Measurements from ENCODE around the gene KCNIP3.
"Not testable (repeated sequence)": the region's sequence is repeated elsewhere in the genome, so short reads cannot be mapped to it uniquely, and the experiment has no call there.

KCNIP3 gene

GRCh38 chr2:95361216-95361980 lies 64.3 kb downstream of the KCNIP3 start:
- DNase-seq (ENCODE audit: low read depth, low spot score): no peak

DNA sequence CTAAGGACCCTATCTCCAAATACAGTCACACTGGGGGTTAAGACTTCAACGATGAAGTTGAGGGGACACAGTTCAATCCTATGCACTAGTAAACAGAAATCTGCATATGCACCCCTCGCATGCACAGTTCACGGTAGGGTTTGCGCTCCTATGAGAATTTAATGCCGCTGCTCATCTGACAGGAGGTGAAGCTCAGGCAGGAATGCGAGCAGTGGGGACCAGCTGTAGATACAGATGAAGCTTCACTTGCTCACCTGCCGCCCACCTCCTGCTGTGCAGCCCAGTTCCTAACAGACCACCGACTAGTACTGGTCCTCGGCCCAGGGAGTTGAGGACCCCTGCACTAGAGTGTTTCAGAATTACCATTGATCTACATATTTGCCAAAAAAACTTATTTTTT lies 65.3 kb downstream of the KCNIP3 start:
- DNase-seq (ENCODE audit: low read depth, low spot score): no peak

GRCh38 chr2:95366514-95366913 lies 69.4 kb downstream of the KCNIP3 start:
- no peak for DNase-seq (ENCODE audit: low read depth, low spot score)

GRCh38 chr2:95372216-95372829 lies 75.2 kb downstream of the KCNIP3 start:
- DNase-seq (ENCODE audit: low read depth, low spot score): no peak

- DNase-seq (ENCODE audit: low read depth, low spot score): no peak
Measured at GRCh38 chr2:95372845-95373244, 75.7 kb downstream of the KCNIP3 start.

DNA sequence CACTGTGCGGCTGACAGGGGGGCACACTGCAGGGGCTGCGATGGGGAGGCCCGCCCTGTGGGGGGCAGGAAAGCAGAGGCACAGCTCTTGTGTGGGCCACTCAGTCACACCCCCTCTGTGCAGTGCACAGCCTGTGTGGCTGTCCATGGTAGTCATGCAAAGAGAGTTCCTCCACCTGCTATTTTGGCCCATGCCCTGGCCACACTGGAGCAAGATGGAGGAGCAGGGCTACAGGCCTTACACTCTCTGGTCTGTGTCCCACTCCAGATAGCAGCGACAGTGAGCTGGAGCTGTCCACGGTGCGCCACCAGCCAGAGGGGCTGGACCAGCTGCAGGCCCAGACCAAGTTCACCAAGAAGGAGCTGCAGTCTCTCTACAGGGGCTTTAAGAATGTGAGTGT lies 76.9 kb downstream of the KCNIP3 start:
- DNase-seq (ENCODE audit: low read depth, low spot score): no peak

- DNase-seq (ENCODE audit: low read depth, low spot score): no peak
Measured at GRCh38 chr2:95374451-95374920, 77.3 kb downstream of the KCNIP3 start.

DNA sequence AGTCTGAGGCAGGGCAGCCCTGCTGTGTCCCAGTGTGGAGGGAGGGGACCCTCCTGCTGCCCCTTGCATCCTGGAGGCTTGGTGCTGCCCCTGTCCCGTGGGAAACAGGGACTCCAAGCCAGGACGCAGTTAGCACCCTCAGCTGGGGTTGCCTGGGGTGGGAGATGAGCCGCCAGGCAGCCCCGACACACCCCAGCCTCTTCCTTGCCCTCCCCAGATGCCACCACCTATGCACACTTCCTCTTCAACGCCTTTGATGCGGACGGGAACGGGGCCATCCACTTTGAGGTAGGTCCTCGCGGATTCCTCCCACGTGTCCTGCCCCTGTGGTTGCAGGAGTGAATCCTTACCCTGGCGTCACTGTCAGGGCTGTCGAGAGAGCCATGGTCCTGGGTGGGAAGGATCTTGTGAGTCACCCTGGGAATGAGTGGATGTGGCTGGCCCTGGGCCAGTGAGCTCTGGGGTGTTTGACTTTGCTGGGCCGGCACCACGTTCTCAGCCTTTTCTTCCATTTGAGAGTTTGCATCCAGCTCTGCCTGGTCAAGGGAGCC lies 77.8 kb downstream of the KCNIP3 start:
- DNase-seq (ENCODE audit: low read depth, low spot score): no peak

GRCh38 chr2:95375532-95376150 lies 78.5 kb downstream of the KCNIP3 start:
- DNase-seq (ENCODE audit: low read depth, low spot score): no peak

- DNase-seq (ENCODE audit: low read depth, low spot score): no peak
Measured at GRCh38 chr2:95376311-95377215, 79.4 kb downstream of the KCNIP3 start.

DNA sequence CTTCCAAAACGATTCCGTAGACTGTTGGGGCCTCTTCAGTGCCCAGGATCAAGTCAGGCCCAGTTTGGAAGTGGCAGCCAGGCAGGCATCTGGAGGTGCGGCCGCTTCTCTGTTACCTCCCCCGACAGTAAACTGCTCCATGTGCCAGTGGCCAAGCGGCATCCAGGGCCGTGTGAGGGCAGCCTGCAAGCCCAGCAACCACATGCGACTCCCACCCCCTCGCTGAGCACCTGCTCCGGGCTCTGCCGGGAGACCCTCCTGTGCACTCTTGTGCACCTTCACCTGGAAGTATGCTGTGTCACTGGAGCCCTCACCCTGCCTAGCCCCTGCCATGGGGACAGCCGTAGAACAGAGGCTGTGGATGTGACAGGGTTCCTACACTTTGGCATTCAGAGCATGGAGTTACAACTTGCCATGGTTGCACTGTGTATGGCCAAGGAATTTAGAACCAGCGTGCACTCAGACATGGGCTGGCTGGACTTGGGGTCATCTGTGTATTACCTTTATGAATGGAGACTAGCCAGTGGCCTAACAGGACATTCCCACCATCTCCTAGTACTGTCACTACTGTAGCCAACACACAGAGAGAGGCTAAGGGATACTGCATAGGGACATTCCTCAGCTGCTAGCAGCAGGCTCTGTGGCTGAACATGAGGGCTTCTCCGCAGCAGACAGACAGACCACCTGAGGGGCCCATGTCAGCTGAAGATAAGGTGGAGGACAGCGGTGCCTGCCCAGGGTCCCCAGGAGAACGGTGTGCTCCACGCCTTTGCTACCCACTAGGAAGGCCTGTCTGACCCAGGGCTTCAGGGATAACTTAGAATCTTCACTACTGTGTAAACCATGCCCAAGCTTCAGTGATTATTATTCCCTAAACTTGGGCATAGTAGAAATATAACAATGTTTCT lies 80.3 kb downstream of the KCNIP3 start:
- no peak for DNase-seq (ENCODE audit: low read depth, low spot score)

DNA sequence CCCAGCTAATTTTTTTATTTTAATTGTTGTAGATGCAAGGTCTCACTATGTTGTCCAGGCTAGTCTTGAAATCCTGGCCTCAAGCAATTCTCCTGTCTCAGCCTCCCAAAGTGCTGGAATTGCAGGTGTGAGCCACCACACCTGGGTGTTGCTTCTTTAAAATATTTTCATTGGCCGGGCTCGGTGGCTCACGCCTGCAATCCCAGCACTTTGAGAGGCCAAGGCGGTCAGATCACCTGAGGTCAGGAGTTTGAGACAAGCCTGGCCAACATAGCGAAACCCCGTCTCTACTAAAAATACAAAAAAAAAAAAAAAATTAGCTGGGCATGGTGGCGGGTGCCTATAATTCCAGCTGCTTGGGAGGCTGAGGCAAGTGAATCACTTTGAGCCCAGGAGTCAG lies 81.1 kb downstream of the KCNIP3 start:
- DNase-seq (ENCODE audit: low read depth, low spot score): not testable (repeated sequence)

DNA sequence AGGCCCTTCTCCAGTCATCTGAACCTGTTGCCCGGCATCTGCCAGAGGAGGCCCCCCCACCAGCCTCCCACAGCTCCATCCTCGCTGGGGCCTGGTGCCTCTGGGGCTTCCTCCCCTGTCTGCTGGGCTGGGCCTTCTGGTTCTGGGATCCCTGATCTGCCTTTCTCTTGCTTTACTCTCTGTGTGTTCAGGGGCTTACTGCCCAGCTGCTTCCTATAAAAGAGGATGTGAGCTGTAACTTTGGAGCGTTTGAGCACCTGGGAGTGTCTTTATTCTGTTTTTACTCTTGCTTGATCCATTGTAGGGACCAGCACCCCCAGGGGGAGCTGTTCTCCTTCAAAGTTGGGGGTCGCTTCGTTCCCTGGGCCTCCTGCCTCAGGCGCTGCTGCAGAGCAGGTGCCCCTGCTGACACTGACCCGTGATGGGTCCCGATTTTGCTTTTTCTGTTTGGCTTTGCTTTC lies 82.3 kb downstream of the KCNIP3 start:
- DNase-seq (ENCODE audit: low read depth, low spot score): no peak

DNA sequence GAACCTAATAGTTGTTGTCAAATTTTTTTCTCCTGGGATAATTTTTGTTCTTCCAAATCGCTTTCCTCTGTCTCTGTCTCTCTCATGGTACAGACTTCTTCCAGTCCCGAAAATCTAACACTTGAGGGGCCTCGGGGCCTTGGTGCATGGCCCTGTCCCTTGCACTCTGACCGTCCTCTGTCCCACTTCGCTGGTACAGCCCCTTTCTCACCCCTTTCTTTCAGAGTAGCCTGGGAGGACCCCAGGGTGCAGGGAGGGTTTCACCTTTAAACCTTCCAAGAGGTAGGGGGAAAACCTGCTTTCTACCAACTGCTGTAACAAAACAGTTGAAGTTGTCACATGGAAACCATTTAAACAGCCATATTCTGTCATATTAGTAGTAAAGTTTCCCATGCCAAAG lies 83.1 kb downstream of the KCNIP3 start:
- DNase-seq (ENCODE audit: low read depth, low spot score): no peak

- no peak for DNase-seq (ENCODE audit: low read depth, low spot score)
Measured at GRCh38 chr2:95380731-95381130, 83.6 kb downstream of the KCNIP3 start.

DNA sequence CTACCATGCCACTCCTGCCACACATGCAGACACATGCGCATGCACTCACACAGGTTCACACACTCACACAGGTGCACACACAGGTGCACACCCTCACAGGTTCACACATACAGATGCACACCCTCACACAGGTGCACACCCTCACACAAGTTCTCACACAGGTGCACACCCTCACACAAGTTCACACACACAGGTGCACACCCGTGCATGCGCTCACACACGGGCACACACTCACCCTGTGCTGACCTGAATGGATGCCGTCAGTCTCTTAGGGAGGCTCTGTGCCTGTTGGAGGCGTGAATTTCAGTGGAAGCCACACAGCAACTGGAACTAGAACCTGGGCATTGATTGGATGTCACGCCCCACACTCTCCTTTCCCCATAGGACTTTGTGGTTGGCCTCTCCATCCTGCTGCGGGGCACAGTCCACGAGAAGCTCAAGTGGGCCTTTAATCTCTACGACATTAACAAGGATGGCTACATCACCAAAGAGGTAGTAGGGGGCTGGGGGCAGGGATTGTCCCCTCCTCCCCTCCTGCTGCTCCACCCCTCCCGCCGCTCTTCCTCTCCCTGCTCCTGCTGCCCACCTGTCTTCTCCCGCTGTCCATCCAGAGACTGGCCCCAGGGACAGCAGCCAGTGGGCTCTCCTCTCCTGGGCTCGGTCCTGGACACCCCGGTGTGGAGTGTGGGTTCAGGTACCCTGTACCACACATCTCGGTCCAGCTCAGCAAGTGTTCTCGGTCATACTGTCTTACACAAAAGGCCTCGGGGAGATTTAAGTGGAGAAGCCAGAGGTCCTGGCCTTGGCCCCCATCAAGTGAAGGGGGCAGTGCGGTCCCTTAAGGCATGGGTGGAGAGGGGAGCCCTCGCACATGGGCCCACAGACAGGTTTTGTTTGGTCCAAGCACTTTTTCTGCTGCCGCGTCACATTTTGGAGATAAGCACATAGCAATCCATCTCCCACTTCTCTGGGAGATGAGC lies 84.4 kb downstream of the KCNIP3 start:
- DNase-seq (ENCODE audit: low read depth, low spot score): no peak

GRCh38 chr2:95382192-95382591 lies 85.0 kb downstream of the KCNIP3 start:
- no peak for DNase-seq (ENCODE audit: low read depth, low spot score)

DNA sequence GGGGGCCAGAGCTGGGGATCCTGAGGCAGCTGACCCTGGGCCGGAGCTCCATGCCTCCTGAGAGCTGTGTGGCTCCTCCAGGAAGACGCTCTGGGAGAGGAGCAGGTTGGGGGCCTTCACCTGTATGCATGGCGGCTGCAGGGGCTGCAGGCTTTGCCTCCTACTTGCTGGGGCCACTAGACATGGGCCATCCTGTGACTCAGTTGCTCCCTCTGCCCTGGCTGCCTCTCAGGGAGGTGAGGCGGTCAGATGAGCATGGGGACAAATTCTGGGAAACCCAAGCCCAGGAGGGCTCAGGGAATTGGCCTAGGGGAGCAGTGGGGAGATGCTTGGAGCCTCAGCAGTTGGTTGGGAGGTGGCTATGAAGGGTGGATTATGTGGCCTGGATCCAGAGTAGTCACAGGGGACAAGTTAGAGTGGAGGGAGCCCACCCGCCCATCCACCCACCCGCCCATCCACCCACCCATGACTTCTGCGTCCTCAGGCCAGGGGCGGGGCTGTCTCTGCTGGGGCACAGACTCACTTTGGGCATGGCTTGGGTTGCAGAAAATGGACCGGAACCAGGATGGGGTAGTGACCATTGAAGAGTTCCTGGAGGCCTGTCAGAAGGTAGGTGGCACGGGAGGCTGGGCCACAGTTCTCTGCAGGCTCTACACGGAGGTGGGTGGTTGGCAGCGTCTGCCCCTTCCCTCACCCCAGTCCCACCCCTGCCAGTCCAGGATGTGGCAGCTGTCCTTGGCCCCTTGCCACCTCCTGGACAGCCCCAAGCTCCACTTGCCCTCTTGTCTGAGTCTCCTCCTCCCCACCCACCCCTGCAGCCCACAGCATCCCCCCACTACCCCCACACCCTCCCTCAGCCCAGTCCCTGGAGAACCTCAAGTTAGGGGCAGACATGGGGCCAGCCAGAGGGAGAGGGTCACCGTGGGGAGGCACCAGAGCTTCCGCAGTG lies 85.8 kb downstream of the KCNIP3 start:
- DNase-seq (ENCODE audit: low read depth, low spot score): no peak
